ENCODE results near the gene CHN2.

The CHN2 gene

DNA sequence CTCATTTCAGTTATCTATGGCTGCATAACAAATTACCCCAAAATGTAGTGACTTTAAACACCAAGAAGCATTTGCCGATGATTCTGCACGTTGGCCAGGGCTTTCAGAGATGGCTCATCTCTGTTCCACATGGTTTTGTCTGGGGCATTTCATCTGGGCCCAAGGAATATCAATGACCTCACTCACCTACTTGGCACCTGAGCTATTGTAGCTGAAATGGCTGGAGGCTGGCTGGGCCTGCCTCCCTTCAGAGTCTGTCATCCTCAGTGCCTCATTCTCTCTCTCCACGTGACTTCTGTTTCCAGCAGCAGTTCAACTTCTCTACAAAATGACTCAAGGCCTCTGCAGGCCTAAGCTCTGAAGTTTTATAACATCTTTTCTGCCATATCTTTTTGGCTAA, 249.7 kb downstream of the CHN2 start:
- DNase-seq: no peak

DNA sequence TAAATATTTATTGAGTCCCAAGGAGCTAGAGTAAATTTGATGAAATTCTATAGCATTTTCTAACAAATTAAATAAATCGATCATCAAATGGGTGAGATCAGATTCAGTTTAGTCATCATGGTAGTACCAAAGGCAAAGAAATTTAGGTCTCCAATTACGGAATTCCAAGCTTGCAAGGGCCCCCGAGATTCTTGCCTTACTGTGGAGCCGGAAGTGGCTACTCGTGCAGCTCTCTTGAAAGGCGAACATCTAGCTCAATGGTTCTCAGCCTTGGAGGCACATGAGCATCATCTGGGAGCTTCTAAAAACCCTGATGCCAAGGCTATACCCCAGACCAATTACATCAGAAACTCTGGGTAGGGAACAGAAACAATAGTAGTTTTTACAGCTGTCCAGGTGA, 251.2 kb downstream of the CHN2 start:
- DNase-seq: no peak

DNA sequence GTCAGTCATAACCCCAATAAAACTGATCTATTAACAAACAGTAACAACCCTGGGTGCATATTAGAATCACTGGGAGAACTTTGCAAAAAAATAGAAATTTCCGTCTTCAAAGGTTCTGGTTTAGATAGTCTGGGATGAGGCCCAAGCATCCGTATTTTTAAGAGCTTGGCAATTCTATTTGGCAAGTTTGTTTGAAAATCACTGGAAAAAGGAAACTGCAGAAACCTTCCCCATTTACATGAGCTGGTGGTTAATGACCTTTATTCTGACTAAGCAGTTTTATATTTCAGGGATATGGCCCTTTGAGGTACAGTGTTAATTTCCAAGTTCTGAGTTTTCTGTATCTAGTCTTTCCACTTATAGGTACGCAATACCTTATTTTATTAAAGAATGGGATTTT, 253.3 kb downstream of the CHN2 start:
- DNase-seq: no peak

DNA sequence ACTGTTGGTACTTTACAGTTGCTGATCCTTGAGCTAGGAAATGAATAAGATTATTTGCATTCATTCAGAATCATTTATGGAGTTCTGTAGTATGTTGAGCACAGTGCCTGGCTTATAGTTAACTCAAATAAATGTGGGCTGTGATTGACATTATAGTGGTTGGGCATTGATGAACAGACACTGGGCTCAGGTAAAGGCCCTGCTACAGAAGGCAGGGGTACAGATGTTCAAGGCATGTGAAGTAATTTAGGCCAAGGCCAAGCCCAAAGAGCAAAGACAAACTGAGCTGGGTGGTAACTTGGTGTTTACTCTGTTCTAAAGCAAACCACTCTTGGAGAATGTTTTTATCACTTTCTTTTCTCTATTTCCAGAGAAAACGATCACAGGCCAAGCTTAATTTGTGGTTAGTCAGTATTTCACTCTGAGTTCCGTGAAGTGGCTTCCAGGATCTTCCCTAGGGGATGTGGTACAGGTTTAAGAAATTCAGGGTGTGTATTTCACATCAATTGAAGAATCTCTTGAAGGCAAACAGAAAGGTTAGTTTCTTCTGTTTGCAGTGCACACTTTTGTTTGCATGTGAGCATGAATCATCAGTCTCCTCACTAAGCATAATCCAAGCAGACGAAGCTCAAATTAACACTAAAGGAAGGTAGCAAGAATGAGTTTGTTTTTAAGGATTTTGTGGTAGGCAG, 255.1 kb downstream of the CHN2 start:
- DNase-seq: no peak

- DNase-seq: no peak
Measured at GRCh38 chr7:29453021-29453420, 258.4 kb downstream of the CHN2 start.

- DNase-seq: no peak
Measured at GRCh38 chr7:29454464-29454863, 259.9 kb downstream of the CHN2 start.

- DNase-seq: no peak
Measured at GRCh38 chr7:29454899-29455451, 260.4 kb downstream of the CHN2 start.

GRCh38 chr7:29457141-29457561, 262.6 kb downstream of the CHN2 start:
- no peak for DNase-seq

GRCh38 chr7:29457565-29458011, 263.0 kb downstream of the CHN2 start:
- DNase-seq: no peak

DNA sequence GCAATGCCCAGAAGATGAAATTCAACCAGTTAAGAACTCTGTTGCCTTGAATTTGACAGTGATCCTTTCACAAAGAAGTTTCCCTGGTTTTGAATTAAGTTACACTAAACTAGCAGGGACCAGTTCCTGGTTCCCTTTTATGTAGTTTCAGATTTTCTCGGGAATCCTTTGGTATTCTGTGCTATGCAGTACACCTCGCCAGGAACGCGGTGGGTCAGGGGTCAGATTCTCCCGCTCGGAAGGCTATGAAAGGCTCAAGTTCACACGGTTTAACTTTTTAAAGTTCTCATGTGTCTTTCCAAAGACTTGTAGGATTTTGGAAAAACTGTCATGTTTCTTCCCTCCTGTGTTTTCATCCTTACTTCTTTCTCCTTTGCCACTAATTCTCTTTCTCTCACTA, 264.4 kb downstream of the CHN2 start:
- DNase-seq: no peak

DNA sequence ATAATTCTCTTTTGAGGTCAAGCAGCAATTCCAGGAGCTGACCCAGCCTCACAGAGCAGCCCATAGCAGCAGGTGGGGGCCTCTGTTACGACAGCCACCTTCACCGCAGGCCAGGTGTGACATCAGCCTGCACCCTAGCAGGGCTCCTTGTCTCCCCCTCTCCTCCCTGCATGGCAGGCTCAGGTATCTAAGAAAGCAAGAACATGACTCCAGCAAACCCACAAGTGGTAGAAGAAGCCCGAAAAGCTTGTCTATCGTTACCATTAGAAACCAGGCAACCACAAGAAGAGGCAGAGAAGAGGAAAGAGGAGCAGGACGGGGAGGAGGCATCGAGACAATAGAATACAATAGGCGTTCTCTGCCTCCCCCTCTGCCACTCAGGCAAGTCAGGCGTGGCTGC, 265.0 kb downstream of the CHN2 start:
- DNase-seq: no peak

GRCh38 chr7:29461996-29462395, 267.4 kb downstream of the CHN2 start:
- no peak for DNase-seq

GRCh38 chr7:29463504-29464158, 269.1 kb downstream of the CHN2 start:
- DNase-seq: no peak

- DNase-seq: no peak
Measured at GRCh38 chr7:29464753-29465152, 270.2 kb downstream of the CHN2 start.

- no peak for DNase-seq
Measured at GRCh38 chr7:29467193-29467926, 272.8 kb downstream of the CHN2 start.

DNA sequence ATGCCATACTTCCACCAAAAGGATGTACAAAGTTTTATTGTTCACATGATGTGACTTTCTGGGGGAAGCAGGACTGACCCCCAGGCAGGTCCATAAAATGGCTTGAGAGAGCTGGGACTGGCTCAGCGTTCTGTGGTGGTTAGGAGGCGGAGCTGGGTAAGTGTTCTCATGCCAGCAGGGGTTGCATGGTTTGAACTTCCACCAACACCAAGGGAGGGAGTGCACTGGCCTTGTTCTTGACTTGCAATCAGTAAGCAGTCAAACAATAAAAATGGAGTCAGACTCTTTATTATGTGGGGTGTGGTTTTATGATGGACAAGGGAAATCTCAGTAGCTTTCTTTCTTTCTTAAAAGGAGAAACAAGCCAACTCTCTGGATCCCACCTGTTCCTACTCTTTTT, 273.6 kb downstream of the CHN2 start:
- DNase-seq: no peak

GRCh38 chr7:29469281-29469680, 274.7 kb downstream of the CHN2 start:
- no peak for DNase-seq

DNA sequence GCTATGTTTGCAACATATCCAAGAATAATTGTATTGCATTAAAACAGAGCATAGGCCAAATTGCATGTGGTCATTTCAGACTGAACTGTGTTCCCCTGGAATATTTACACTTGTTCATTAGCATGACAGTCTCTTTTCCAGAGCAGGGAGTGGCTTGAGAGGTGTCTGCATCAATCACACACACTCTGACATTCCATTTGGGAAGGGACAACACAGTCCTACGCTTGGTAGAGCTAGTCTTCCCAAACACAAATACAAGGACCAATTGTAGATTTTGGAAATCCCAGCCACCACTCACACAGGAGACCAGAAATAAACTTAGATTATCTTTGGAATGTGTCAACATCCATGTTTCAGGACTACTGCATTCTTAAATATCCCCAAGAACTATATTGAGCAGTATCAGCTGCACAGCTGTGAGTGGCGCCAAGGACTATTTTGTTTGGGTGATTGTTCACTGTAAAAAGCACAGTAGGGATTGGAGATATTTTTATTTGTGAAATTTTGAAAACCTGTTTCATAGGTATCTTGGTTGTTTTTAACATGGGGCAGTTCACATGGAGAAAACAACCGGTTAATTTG, 275.5 kb downstream of the CHN2 start:
- DNase-seq: no peak

DNA sequence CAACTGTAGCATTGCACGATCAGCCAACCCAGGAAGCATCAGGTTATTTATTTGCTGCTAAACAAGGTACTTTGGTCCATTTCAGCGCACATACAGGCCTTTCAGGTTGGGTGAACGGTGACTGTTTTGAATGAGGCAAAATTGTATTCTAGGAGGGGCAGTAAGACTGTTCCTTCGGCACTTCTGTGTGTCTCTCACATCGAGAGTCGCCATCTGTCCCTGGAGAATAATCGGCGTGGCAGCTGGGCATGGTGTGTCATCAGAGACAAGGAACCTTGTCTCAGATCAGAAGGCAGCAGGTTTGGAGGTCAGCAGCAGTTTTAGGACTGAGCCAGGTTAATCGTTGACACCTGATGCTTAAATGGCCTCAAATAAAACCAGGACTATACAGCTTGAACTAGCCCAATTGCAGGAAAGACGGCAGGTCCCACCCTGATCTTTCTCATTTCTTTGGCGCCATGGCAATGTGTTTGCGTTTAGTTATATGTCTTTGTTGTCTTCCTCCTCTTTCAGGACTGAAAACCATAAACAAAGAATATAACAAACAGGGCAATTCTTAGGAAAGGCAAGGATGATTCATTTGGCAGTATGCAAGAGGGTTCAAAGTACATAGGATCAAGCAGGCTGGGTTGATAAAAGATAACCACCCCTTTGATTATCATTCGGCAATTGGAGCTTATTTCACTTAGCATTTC, 277.0 kb downstream of the CHN2 start:
- DNase-seq: no peak

DNA sequence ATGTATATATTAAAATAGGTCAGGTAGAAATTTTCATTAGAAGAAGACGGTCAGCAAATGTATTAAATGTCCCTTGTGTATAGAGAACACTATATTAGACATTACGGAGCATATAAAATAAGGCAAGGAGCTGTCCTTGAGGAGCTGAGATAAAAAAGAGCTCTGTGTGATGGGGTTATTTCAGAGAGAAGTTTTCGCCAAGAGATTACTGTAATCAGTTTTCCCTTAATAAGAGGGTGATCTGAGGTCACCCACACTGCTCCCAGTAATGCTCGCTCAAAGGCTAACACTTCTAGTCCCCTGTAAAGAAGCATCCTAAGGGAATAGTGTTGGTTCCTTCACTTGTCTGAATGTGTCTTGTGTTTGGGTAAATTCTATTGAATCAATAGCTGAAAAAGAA, 282.3 kb downstream of the CHN2 start:
- no peak for DNase-seq

DNA sequence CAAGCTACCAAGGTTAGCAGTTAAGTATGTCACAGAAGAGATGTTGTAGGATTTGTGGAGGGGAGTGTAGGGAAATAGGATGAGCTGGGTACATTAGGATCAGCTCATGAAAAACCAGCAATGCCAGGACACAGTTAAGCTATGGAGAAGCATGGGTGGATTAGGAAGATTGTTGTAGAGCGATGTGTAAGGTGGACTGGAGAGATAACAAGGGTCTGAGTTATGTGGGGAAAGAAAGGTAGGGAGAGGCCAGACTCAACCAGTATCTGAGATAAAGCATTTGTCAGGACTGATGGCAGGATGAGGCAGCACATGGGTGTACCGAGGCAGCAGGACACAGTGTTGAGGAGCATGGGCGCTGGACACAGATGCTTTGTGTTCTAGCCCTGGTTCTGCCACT, 283.7 kb downstream of the CHN2 start:
- DNase-seq: no peak

DNA sequence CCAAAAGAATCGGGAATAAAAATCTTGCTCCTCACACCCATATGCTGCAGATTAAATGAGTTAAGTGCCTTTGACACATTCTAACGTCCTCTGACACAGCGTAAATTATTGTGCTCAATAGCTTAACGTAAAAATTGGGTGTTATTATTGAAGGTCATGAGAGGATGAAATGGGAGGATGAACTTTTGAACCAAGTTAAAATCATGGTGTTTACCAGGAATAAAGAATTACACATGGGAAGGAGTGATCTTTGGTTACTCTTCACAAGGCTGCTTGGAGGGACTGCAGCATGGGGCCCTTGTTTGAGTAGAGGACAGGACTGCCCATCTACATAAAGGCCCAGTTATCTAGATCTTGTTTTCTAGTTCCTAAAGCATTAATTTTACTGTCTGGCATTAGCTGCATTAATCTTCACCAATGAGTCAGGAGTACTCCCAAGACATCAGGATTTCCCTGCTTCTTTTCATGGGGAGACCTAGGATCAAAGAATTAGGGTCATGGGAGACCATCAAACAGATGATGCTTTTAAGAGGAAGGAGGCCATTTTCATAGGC, 284.2 kb downstream of the CHN2 start:
- no peak for DNase-seq

Data from activated CD4-positive, CD25-positive, alpha-beta regulatory T cell (primary cell).